Dermis microvascular lymphatic vessel endothelial cell (primary cell): Measurements from ENCODE around the gene WARS2. TPM values are rescaled to one million over a fixed set of nuclear protein-coding genes. Genes with fewer than 3 reads are reported as not detected.

Experiments
- DNase-seq, 2 donors: peaks; one replicate each; pipeline versions ENCODE4 v3.0.0 to v3.0.0-alpha.2; 2010; ENCODE audit warnings: low read depth in 2 of 2
- total RNA-seq: library from RNA; depleted of rRNA; stranded (reverse); fragments of >200 nt; gene quantifications from 2 replicates; pipeline ENCODE4 v1.2.1, GENCODE V29; 2014

Gene WARS2
- total RNA-seq, 1 donor from 2014 or later = 17.2 TPM

DNA sequence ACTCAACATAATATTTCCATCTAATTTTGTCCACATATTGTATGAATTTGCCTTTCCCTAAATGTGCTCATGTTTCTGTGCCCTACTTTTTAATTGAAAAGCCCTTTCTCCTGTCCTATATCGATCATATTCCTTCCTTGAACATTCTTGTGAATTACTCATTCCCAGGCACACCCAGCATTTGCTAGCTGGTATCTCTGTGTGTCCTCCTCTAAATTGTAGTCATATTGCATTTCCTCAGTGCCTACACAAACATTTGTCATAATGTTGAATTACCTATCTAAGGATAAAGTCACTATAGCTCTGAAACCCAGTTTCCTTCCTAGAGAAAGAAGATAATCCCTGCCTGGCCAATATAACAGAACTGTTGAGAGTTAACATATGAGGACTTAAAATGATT lies 112.7 kb downstream of the WARS2 start:
- no peak for DNase-seq

- no peak for DNase-seq
These were observed 113.5 kb downstream of the WARS2 start for GRCh38 chr1:119026956-119027355.

DNA sequence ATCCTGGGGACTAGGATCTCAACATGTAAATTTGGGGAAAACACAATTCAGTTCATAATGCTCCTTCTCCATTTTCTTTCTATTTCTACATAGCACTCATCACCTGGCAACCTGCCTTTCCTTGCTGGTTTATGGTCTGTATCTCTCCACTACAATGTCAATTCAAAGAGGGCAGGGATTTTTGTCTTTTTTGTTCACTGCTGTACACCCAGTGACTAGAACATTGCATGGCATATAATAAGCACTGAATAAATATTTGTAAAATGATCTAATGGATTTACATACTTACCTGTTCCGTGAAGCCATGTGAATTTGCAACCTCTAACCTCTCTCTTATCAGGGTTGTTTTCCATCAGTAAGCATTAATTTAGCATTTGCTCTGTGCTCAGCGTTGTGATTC lies 124.9 kb downstream of the WARS2 start:
- DNase-seq = no peak

GRCh38 chr1:119012383-119012782 lies 128.1 kb downstream of the WARS2 start:
- no peak for DNase-seq

- no peak for DNase-seq
These were observed 128.7 kb downstream of the WARS2 start for GRCh38 chr1:119011706-119012105.

GRCh38 chr1:119011116-119011515 lies 129.3 kb downstream of the WARS2 start:
- no peak for DNase-seq

- no peak for DNase-seq
These were observed 130.3 kb downstream of the WARS2 start for GRCh38 chr1:119010201-119010600.

GRCh38 chr1:119009312-119009655 lies 131.2 kb downstream of the WARS2 start:
- no peak for DNase-seq

GRCh38 chr1:119008483-119009311 lies 131.8 kb downstream of the WARS2 start:
- DNase-seq = peak; percentile 48 to 68

- no peak for DNase-seq
These were observed 132.6 kb downstream of the WARS2 start for GRCh38 chr1:119007670-119008482.

GRCh38 chr1:119007339-119007669 lies 133.1 kb downstream of the WARS2 start:
- no peak for DNase-seq

DNA sequence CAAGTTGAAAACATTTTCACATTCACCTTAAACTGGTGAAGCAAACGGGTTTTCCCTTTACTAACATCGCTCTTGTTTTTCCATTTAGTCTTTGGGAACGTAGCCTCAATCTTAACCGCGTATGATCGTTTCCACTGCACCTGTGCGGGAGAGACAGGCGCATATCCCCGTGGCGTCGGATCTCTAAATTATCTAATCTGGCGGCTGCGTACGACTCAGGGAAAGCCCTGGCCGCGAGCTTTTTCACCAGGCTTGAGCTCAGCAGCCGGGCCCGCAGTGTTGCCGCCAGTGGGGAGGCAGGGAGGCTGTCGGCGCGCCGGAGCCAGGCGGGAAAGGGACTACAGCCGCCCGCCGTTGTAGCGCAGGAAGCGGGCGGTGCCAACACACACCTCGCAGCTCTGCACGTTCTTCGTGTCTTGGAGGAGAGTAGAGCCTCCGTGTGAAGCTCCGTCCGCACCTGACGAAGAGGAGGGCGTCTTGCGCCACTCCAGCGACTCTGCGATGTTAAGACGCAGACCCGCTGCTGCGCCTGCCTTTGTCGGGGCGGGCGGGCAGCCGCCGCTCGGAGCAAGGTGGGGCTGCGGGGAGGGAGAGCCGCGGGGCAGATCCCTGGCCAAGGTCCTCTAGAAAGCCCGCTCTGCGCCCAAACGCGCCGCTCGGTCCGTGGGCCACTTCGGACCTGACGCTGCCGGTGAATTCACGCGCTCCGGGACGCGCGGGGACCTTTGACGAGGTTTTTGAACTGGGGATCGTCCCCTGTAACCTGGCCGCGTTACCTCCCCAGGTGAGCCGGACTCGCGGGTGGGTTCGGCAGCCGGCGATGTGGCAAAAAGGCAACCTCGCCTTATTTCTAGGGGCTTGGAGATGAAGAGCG lies 133.8 kb downstream of the WARS2 start:
- no peak for DNase-seq

GRCh38 chr1:119005724-119006405 lies 134.6 kb downstream of the WARS2 start:
- DNase-seq = no peak

DNA sequence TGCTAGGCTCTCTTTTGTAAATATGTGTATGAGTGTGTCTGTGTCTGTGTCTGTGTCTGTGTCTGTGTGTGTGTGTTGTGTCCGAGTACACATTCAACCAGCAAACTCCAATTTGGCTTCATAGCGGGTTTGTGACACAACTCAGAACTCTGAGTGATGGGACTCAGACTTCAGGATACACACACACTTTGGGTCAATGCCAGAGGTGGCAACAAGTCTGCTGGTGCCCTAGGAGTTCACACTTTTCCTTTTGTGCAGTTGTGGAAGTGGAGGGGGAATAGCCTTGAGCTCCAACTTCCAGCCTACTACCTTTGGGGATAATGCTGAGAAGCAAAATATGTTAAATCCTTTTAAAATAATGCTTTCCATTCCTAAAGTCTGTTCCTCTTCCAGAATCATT lies 135.7 kb downstream of the WARS2 start:
- no peak for DNase-seq

DNA sequence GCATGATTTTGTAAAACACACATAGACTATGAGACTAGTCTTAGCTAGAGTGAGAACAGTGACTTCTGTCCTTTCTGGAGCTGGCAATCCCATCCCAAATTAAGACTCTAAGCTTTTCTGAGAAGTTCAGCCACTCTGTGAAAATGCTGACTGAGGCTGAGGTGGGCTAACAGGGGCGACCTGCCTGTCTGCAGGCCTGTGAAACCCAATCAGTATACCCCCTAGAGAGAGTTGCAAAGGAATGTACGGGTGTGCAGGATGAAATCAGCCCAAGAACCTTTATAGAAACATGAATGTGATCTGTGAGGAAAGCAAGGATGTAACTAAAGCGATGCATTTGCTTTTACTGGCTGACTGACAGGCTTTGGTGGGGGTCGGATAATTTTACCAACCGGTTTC lies 136.3 kb downstream of the WARS2 start:
- DNase-seq = no peak

GRCh38 chr1:119003413-119004128 lies 136.9 kb downstream of the WARS2 start:
- no peak for DNase-seq

DNA sequence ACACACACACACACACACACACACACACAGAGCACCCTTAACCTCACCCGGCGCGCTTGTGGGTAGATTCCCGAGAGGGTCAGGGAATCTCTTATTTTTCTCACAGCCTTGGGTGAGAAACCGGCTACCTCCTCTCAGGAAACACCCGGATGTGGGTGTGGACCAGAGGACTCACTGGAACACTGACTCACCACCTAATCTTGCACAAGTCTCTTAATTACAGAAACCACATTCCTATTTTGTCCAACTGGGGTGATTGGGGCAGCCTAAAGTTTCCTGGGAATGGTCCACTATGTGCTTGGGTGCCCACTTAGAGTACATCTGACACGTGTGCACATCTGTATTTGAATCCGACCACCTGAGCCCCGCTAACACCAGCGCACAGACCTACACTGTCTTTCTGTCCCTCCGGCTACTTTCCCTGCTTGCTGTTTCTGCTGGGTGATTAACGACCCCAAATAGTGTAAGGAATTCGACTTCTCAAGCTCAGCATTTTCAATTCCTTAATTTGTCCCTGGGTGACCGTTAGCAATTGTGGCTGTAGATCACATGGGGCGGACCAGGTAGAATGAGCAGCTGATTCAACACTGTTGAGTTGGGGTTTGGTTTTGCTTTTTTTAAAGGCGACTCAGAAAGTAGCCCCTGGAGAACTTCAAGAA lies 138.3 kb downstream of the WARS2 start:
- DNase-seq = peak in 1 of 2 donors; percentile 23

DNA sequence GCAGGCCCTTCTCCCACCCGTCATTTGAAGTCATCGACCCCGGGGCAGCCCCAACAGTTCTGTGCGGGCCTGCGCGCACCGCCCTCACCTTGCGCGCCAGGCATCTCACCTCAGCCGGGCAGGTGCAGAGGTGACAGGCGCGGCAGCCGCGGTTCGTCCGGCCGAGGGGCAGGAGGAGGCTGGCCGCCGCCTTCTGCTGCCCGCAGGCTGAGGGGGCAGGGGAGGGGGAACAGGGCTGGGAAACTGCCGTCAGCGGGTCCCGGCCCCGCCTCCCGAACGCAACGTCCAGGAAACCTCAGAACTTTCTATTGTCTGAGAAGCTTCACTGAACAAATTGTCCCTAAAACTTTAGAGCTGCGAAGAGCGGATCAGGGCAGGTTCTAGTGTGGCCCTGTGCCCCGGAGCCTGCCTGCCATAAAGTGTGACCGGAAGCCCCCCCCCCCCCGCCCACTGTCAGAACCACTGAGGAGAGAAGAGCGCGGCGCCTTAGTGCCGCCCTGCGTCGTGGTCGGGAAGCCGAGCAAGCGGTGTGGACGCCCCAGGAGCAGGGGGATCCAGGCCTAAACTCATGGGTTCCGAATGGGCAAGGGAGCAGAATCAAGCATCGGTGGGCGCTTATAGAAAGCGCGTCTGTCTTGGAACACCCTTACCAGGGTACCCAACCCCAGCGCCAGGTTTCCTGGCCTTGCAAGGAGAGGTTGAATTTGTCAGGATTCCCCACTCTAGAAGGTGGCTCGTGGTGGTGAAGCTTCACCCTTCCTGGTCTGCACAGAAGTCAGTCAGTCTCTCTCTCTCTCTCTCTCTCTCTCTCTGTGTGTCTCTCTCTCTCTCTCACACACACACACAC lies 139.0 kb downstream of the WARS2 start:
- DNase-seq = no peak
